HUES64 (cell line): ENCODE data around the gene EHD4.
A peak's percentile ranks its signal among the peaks of the same experiment; 100 is the strongest.

Experiments
- H3K27ac ChIP-seq: 2 replicates; pipeline ENCODE4 v1.7.0; 2013; ENCODE audit warnings: low read depth, low read length, inconsistent platforms
- H3K27me3 ChIP-seq: 2 replicates; pipeline ENCODE4 v1.6.1; 2013; ENCODE audit warnings: mild to moderate bottlenecking, low read length; ENCODE audit not compliant: insufficient read depth
- H3K36me3 ChIP-seq: 2 replicates; pipeline ENCODE4 v1.6.1; 2013; ENCODE audit warnings: mild to moderate bottlenecking, low read length; ENCODE audit not compliant: insufficient read depth
- H3K4me1 ChIP-seq: 2 replicates; pipeline ENCODE4 v1.6.1; 2013; ENCODE audit warnings: mild to moderate bottlenecking, low read length, moderate library complexity; ENCODE audit not compliant: insufficient read depth
- H3K4me3 ChIP-seq: 2 replicates; pipeline ENCODE4 v1.5.1; 2013; ENCODE audit warnings: mild to moderate bottlenecking, low read length, moderate library complexity
- H3K9ac ChIP-seq: 2 replicates; pipeline ENCODE4 v1.6.1; 2013; ENCODE audit warnings: mild to moderate bottlenecking, low read depth, low read length
- H3K9me3 ChIP-seq: 2 replicates; pipeline ENCODE4 v1.6.1; 2013; ENCODE audit warnings: low read depth, low read length; ENCODE audit not compliant: insufficient read depth
- WGBS: fragments of 150-250, 120-280 bp; methylation state at CpG from one replicate; pipeline ENCODE4 v1.1.7; 2013; ENCODE audit warnings: missing lambda C conversion rate; 5-methylcytosine and 5-hydroxymethylcytosine counted together

Gene EHD4

GRCh38 chr15:41950489-41950888 lies 21.9 kb downstream of the EHD4 start:
- peaks cover 25% of the 10 kb centered on the region for H3K36me3 ChIP-seq
- H3K9ac ChIP-seq = no peak overlapping the region
- H3K27me3 ChIP-seq = no peaks in the 10 kb centered on the region
- H3K4me1 ChIP-seq = peaks cover 10% of the 10 kb centered on the region; the same call in 1 of the 2 replicates
- no peak overlapping the region for H3K4me3 ChIP-seq
- no peak overlapping the region for H3K27ac ChIP-seq
- H3K9me3 ChIP-seq = no peaks in the 10 kb centered on the region
- 83% methylated on average over 4 of the region's 5 CpGs for WGBS

- Histone ChIP-seq H3K9ac (no peak overlapping the region), H3K4me1 (peaks cover 10% of the 10 kb centered on the region; the same call in 1 of the 2 replicates), H3K27ac (0 out of 2 replicates have a peak overlapping the region, but pooled peaks have one; percentile 39), H3K27me3 (no peaks in the 10 kb centered on the region), H3K9me3 (no peaks in the 10 kb centered on the region), H3K36me3 (peaks cover 25% of the 10 kb centered on the region), H3K4me3 (no peak overlapping the region)
- WGBS = 85% methylated on average over 2 of the region's 4 CpGs
These were observed 22.3 kb downstream of the EHD4 start for GRCh38 chr15:41950127-41950483.

DNA sequence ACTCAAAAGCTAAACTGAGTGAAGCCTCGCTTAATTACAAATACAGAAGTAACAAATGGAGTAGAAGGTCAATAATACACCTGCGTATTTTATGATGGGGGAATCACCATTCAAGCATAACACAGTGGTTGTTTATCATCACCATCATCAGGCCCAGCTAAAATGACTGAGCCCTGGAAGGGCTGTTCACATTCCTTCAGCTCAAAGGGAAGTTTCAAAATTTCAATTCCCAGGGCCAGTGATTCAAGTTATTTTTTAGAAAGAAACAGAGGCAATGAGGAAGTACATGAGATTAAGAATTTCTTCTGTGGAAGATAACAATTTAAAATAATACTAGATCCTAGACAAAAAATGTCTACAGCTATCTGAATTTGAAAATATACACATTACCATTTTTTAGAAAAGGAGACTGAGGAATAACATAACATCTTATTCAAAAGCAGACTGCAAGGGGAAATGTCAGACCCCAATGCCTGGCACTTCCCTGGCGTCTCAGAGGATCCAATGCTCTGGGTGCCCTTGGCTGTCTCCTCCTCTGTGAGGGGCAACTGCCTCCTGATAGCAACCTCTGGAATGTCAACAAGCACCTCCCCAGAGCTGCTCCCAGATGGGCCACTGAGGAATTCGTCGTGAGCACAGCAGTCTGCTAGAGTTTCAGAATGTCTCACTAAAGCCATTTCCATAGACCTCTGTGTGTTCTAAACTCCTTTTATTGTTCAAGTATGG lies 22.8 kb downstream of the EHD4 start:
- H3K36me3 ChIP-seq = peaks cover 25% of the 10 kb centered on the region
- H3K9ac ChIP-seq = no peak overlapping the region
- no peaks in the 10 kb centered on the region for H3K9me3 ChIP-seq
- H3K27ac ChIP-seq = 0 out of 2 replicates have a peak overlapping the region, but pooled peaks have one; percentile 39
- peaks cover 15% of the 10 kb centered on the region; the same call in 1 of the 2 replicates for H3K4me1 ChIP-seq
- WGBS = 72% methylated on average over 5 of the region's 5 CpGs
- no peak overlapping the region for H3K4me3 ChIP-seq
- no peaks in the 10 kb centered on the region for H3K27me3 ChIP-seq

DNA sequence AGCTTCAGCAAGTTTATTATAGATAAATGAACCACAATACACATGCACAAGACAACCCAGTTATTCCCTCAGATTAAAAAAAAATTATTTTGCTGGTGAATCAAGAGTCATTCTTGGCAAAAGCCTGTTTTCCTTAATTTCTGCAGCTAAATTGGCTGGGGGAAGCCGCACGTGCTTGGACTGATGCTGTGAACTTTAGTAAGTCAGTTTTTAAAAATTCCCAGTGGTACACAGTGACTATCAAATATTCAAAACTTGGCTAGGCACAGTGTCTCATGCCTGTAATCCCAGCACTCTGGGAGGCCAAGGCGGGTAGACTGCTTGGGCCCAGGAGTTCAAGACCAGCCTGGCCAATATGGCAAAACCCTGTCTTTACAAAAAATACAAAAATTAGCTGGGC lies 23.9 kb downstream of the EHD4 start:
- Histone ChIP-seq H3K4me1 (peaks cover 20% of the 10 kb centered on the region; the same call in 1 of the 2 replicates), H3K36me3 (peaks cover 19% of the 10 kb centered on the region), H3K27ac (no peak overlapping the region), H3K4me3 (no peak overlapping the region), H3K9ac (no peak overlapping the region), H3K9me3 (no peaks in the 10 kb centered on the region), H3K27me3 (no peaks in the 10 kb centered on the region)
- WGBS = 94% methylated on average over 3 of the region's 3 CpGs

DNA sequence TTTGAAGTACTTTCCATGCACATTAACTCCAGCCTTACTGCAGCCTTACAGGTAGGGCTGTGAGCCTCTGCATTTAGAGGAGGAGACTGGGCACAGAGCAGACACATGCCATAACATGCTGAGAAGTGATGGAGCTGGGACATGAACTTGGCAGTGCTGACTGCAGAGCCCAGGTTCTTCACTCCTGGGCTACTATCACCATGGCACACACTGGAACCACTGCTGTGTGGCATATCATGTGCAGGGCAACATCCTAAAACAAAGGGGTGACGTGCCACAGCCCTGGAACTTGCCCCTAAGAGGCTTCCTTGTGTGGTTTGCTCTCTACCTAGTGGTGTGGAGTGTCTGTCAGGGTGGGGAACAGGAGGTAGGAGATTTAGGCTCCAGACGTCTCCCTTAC lies 25.4 kb downstream of the EHD4 start:
- peaks cover 20% of the 10 kb centered on the region; the same call in 1 of the 2 replicates for H3K4me1 ChIP-seq
- H3K9ac ChIP-seq = no peak overlapping the region
- peaks cover 10% of the 10 kb centered on the region for H3K36me3 ChIP-seq
- H3K4me3 ChIP-seq = no peak overlapping the region
- 79% methylated on average over 2 of the region's 2 CpGs for WGBS
- no peaks in the 10 kb centered on the region for H3K27me3 ChIP-seq
- no peaks in the 10 kb centered on the region for H3K9me3 ChIP-seq
- H3K27ac ChIP-seq = no peak overlapping the region

GRCh38 chr15:41945731-41946130 lies 26.6 kb downstream of the EHD4 start:
- no peak overlapping the region for H3K27ac ChIP-seq
- H3K4me3 ChIP-seq = no peak overlapping the region
- H3K27me3 ChIP-seq = no peaks in the 10 kb centered on the region
- no peaks in the 10 kb centered on the region for H3K9me3 ChIP-seq
- peaks cover 14% of the 10 kb centered on the region for H3K36me3 ChIP-seq
- H3K9ac ChIP-seq = no peak overlapping the region
- 90% methylated on average over 11 of the region's 11 CpGs for WGBS
- peaks cover 24% of the 10 kb centered on the region; the same call in 1 of the 2 replicates for H3K4me1 ChIP-seq

GRCh38 chr15:41945221-41945620 lies 27.1 kb downstream of the EHD4 start:
- peaks cover 21% of the 10 kb centered on the region; the same call in 1 of the 2 replicates for H3K4me1 ChIP-seq
- no peaks in the 10 kb centered on the region for H3K27me3 ChIP-seq
- H3K4me3 ChIP-seq = no peak overlapping the region
- H3K9me3 ChIP-seq = no peaks in the 10 kb centered on the region
- H3K27ac ChIP-seq = no peak overlapping the region
- peaks cover 17% of the 10 kb centered on the region for H3K36me3 ChIP-seq
- WGBS = 94% methylated on average over 6 of the region's 6 CpGs
- H3K9ac ChIP-seq = no peak overlapping the region

- H3K9ac ChIP-seq = peak overlapping the region; percentile 35; the same call in 1 of the 2 replicates
- WGBS = 87% methylated on average over 8 of the region's 8 CpGs
- H3K27ac ChIP-seq = peak overlapping the region; percentile 5; the same call in 1 of the 2 replicates
- H3K4me3 ChIP-seq = no peak overlapping the region
- H3K27me3 ChIP-seq = no peaks in the 10 kb centered on the region
- peaks cover 21% of the 10 kb centered on the region for H3K36me3 ChIP-seq
- peaks cover 14% of the 10 kb centered on the region; the same call in 1 of the 2 replicates for H3K4me1 ChIP-seq
- H3K9me3 ChIP-seq = no peaks in the 10 kb centered on the region
These were observed 27.9 kb downstream of the EHD4 start for GRCh38 chr15:41944313-41944940.

- peaks cover 21% of the 10 kb centered on the region for H3K36me3 ChIP-seq
- H3K4me1 ChIP-seq = peaks cover 14% of the 10 kb centered on the region; the same call in 1 of the 2 replicates
- 93% methylated on average over 6 of the region's 6 CpGs for WGBS
- H3K27ac ChIP-seq = peak overlapping the region; percentile 5; the same call in 1 of the 2 replicates
- peak overlapping the region; percentile 35; the same call in 1 of the 2 replicates for H3K9ac ChIP-seq
- no peaks in the 10 kb centered on the region for H3K9me3 ChIP-seq
- H3K4me3 ChIP-seq = no peak overlapping the region
- no peaks in the 10 kb centered on the region for H3K27me3 ChIP-seq
These were observed 28.6 kb downstream of the EHD4 start for GRCh38 chr15:41943543-41944312.

- 88% methylated on average over 7 of the region's 7 CpGs for WGBS
- H3K9me3 ChIP-seq = no peaks in the 10 kb centered on the region
- H3K4me1 ChIP-seq = peaks cover 14% of the 10 kb centered on the region; the same call in 1 of the 2 replicates
- H3K27ac ChIP-seq = no peak overlapping the region
- no peaks in the 10 kb centered on the region for H3K27me3 ChIP-seq
- no peak overlapping the region for H3K4me3 ChIP-seq
- peaks cover 21% of the 10 kb centered on the region for H3K36me3 ChIP-seq
- H3K9ac ChIP-seq = no peak overlapping the region
These were observed 29.5 kb downstream of the EHD4 start for GRCh38 chr15:41942886-41943285.
